Measurements from ENCODE around the gene ZG16. TPM values are rescaled to one million over a fixed set of nuclear protein-coding genes. Genes with fewer than 3 reads are reported as not detected.

Gene ZG16
- total RNA-seq, 2 experiments from 2014 or later: not detected

DNA sequence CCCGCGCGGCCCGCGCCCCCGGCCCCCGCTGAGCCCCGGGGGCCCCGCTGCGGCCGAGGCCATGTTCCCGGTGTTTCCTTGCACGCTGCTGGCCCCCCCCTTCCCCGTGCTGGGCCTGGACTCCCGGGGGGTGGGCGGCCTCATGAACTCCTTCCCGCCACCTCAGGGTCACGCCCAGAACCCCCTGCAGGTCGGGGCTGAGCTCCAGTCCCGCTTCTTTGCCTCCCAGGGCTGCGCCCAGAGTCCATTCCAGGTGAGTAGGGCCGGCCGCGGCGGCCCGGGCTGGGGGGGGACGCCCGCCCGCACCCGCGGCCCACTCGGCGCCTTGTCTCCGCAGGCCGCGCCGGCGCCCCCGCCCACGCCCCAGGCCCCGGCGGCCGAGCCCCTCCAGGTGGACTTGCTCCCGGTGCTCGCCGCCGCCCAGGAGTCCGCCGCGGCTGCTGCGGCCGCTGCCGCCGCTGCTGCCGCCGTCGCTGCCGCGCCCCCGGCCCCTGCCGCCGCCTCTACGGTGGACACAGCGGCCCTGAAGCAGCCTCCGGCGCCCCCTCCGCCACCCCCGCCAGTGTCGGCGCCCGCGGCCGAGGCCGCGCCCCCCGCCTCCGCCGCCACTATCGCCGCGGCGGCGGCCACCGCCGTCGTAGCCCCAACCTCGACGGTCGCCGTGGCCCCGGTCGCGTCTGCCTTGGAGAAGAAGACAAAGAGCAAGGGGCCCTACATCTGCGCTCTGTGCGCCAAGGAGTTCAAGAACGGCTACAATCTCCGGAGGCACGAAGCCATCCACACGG, 28.8 kb downstream of the ZG16 start:
- ChIA-PET POLR2A (interaction anchor here (0.9 to 10.8 kb wide), 22 partner anchors 9 to 379 kb away, joined by 3 to 260 read pairs (median 8); partner anchors contain the start of genes ALDOA, C16orf54, CORO1A and DOC2A), CTCF (interaction anchor here (1.0 to 3.7 kb wide), 8 partner anchors 11 to 246 kb away, joined by 3 to 71 read pairs (median 14); partner anchors contain the start of genes ASPHD1, KIF22, MVP and PAGR1)
- Mint-ChIP-seq H3K27ac (peak overlapping the region; percentile 94), H3K9me3 (no peaks in the 10 kb centered on the region), H3K4me3 (peak overlapping the region; percentile 92), H3K27me3 (peaks cover 4% of the 10 kb centered on the region), H3K4me1 (peaks cover 61% of the 10 kb centered on the region), H3K36me3 (ENCODE audit: low read depth) (peaks cover 60% of the 10 kb centered on the region)
- DNase-seq: peak; percentile 68

DNA sequence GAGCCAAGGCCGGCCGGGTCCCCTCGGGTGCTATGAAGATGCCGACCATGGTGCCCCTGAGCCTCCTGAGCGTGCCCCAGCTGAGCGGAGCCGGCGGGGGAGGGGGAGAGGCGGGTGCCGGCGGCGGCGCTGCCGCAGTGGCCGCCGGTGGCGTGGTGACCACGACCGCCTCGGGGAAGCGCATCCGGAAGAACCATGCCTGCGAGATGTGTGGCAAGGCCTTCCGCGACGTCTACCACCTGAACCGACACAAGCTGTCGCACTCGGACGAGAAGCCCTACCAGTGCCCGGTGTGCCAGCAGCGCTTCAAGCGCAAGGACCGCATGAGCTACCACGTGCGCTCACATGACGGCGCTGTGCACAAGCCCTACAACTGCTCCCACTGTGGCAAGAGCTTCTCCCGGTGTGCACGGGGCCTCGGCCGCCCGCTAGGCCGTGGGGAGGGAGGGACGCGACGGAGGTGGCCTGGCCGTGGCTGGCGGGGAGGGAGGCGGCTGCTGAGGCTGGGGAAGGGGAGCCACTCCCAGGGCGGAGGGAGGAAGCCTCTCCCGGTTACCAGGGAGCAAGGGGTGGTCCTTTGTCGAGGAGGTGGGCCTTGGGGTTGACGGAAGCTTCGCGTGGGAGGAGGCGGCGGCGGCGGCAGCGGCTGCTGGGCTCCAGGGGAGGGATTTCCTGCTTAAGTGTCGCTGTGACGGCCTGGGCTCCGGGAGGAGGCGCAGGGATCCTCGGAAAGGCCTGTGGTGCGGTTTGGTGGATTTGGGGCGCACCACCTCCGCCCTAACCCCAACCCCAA, 29.6 kb downstream of the ZG16 start:
- ChIA-PET POLR2A (interaction anchor here (0.6 to 10.8 kb wide), 31 partner anchors 8 to 886 kb away, joined by 3 to 260 read pairs (median 4); partner anchors contain the start of genes ALDOA, C16orf54, DOC2A and HIRIP3), CTCF (interaction anchor here (0.7 to 3.7 kb wide), 14 partner anchors 11 to 245 kb away, joined by 3 to 71 read pairs (median 4); partner anchors contain the start of genes ASPHD1, KIF22, MVP and PAGR1)
- H3K27ac Mint-ChIP-seq: peak overlapping the region; percentile 94
- peaks cover 8% of the 10 kb centered on the region for H3K27me3 Mint-ChIP-seq
- H3K36me3 Mint-ChIP-seq (ENCODE audit: low read depth): peaks cover 55% of the 10 kb centered on the region
- peak; percentile 93 for DNase-seq
- H3K4me1 Mint-ChIP-seq: peaks cover 67% of the 10 kb centered on the region
- no peaks in the 10 kb centered on the region for H3K9me3 Mint-ChIP-seq
- peak overlapping the region; percentile 92 for H3K4me3 Mint-ChIP-seq

DNA sequence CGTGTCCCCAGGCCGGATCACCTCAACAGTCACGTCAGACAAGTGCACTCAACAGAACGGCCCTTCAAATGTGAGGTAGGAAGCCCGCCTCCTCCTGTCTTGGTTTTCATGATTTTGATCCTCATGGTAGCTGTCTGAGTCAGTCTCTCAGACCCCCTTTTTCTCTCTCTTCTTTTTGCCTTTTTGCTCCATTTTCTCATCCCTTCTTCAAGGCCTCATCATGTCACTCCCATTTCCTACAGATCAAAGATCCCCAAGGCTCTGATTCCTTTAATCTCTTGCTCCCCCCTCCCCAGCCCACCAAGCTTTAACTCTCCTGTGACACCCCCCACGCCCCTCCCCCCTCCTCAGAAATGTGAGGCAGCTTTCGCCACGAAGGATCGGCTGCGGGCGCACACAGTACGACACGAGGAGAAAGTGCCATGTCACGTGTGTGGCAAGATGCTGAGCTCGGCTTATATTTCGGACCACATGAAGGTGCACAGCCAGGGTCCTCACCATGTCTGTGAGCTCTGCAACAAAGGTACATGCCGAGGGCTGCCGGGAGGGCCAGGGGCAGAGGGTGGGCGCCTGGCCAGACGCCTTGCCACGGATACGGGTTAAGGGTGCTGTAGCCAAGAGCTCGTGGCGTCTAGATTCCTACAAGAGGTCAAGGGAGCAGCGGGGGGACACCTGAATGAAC, 30.3 kb downstream of the ZG16 start:
- CTCF ChIA-PET: interaction anchor here (0.7 to 3.7 kb wide), 15 partner anchors 10 to 245 kb away, joined by 3 to 71 read pairs (median 4); partner anchors contain the start of genes ASPHD1, CDIPT, KIF22 and MVP
- peaks cover 11% of the 10 kb centered on the region for H3K27me3 Mint-ChIP-seq
- H3K9me3 Mint-ChIP-seq: no peaks in the 10 kb centered on the region
- peak; percentile 47 for DNase-seq
- peak overlapping the region; percentile 94 for H3K27ac Mint-ChIP-seq
- H3K4me1 Mint-ChIP-seq: peaks cover 65% of the 10 kb centered on the region
- peaks cover 51% of the 10 kb centered on the region for H3K36me3 Mint-ChIP-seq (ENCODE audit: low read depth)
- POLR2A ChIA-PET: interaction anchor here (0.6 to 10.8 kb wide), 29 partner anchors 9 to 885 kb away, joined by 3 to 260 read pairs (median 4); partner anchors contain the start of genes ALDOA, C16orf54, DOC2A and HIRIP3
- H3K4me3 Mint-ChIP-seq: peak overlapping the region; percentile 92

DNA sequence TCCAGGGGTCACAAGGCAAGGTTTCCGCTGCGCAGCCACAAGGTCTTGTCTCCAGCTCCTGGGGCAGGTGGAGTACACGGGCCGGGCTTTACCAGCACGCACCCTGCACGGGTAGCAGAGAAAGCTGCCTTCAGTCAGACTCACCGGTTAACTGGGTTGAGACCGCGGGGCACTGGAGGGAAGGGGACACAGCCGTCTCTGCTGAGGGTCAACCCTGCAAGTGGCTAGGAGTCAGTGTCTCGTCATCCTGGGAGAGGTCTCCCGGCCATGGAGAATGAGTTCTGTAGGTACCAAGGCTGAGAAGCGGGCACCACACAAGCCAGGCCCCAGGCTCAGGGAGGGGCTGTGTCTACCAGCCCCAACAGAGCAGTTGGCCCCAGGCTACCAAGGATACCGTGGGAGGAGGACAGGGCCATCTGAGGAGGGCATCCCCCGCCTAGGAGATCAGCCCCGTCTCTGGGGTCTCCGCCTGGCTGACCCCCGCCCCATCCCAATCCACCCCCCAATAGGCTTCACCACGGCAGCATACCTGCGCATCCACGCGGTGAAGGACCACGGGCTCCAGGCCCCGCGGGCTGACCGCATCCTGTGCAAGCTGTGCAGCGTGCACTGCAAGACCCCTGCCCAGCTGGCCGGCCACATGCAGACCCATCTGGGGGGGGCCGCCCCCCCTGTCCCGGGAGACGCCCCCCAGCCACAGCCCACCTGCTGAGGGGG, 31.1 kb downstream of the ZG16 start:
- H3K9me3 Mint-ChIP-seq: no peaks in the 10 kb centered on the region
- ChIA-PET CTCF (interaction anchor here (0.9 to 3.7 kb wide), 8 partner anchors 9 to 118 kb away, joined by 3 to 71 read pairs (median 14); partner anchors contain the start of genes CDIPT, KIF22, MVP and PAGR1), POLR2A (interaction anchor here (0.7 to 10.8 kb wide), 13 partner anchors 8 to 256 kb away, joined by 3 to 260 read pairs (median 14); partner anchors contain the start of genes ALDOA, HIRIP3, INO80E and KCTD13)
- peak overlapping the region; percentile 92 for H3K4me3 Mint-ChIP-seq
- peaks cover 62% of the 10 kb centered on the region for H3K4me1 Mint-ChIP-seq
- H3K27me3 Mint-ChIP-seq: peaks cover 11% of the 10 kb centered on the region
- DNase-seq: no peak
- H3K36me3 Mint-ChIP-seq (ENCODE audit: low read depth): peaks cover 44% of the 10 kb centered on the region
- peak overlapping the region; percentile 94 for H3K27ac Mint-ChIP-seq

DNA sequence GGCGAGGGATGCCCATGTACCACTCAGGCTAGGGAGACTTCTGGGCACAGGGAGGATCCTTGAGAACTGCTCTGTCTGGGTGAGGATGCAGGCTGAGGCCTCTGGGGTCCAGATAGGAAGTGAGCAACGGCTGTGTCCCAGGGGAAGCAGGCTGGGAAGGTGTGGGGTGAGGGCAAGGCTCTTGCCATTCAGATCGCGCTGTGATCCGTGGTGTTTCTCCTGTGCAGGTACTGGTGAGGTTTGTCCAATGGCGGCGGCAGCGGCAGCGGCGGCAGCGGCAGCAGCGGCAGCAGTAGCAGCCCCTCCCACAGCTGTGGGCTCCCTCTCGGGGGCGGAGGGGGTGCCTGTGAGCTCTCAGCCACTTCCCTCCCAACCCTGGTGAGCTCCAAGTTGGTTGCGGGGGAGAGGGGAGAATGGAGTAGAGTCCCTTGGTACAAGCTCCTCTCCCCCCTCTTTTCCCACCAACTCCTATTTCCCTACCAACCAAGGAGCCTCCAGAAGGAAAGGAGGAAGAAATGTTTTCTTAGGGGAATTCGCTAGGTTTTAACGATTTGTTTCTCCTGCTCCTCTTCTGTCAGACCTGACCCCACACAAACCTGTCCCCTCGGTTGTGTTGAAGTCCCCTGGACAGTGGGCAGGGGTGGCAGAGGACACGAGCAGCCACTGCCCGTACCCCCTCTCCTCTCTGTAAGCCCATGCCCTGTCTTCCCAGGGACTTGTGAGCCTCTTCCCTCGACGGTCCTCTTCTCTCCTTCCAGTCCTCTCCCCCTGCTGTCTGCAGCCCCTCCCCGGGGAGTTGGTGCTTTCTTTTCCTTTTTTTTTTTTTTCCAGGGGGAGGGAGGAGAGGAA, 32.0 kb downstream of the ZG16 start:
- DNase-seq: peak; percentile 55
- CTCF ChIA-PET: no interaction called here
- peaks cover 38% of the 10 kb centered on the region for H3K36me3 Mint-ChIP-seq (ENCODE audit: low read depth)
- H3K27me3 Mint-ChIP-seq: peaks cover 11% of the 10 kb centered on the region
- no peaks in the 10 kb centered on the region for H3K9me3 Mint-ChIP-seq
- peak overlapping the region; percentile 72 for H3K27ac Mint-ChIP-seq
- POLR2A ChIA-PET: interaction anchor here (0.7 to 7.5 kb wide), 3 partner anchors 11 to 109 kb away, joined by 3 to 86 read pairs (median 4); partner anchors contain the start of gene KIF22
- peaks cover 64% of the 10 kb centered on the region for H3K4me1 Mint-ChIP-seq
- peak overlapping the region; percentile 83 for H3K4me3 Mint-ChIP-seq

DNA sequence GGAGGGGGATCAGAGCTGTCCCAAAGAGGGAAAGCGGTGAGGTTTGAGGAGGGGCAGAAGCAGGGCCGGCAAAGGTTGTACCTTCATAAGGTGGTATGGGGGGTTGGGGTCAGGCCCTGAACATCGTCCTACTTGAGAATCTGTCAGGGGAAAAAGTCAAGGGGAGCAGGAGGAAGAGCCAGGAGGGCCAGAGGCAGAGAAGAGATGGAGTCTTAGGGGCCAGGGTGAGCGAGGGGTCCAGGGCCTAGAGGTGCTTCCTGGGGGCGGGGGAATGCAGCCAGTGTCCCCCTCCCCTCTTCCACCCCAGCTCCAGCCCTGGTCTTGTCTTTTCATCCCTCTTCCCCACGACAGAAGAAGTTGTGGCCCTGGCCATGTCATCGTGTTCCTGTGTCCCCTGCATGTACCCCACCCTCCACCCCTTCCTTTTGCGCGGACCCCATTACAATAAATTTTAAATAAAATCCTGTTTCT, 32.7 kb downstream of the ZG16 start:
- Mint-ChIP-seq H3K4me1 (peaks cover 66% of the 10 kb centered on the region), H3K9me3 (no peaks in the 10 kb centered on the region), H3K36me3 (ENCODE audit: low read depth) (peaks cover 36% of the 10 kb centered on the region), H3K27me3 (peaks cover 11% of the 10 kb centered on the region), H3K4me3 (peak overlapping the region; percentile 83), H3K27ac (peak overlapping the region; percentile 66)
- ChIA-PET POLR2A (interaction anchor here (1.0 to 1.8 kb wide), 5 partner anchors 10 to 65 kb away, joined by 3 to 12 read pairs (median 3); partner anchors contain the start of genes C16orf54 and KIF22), CTCF (no interaction called here)
- no peak for DNase-seq

DNA sequence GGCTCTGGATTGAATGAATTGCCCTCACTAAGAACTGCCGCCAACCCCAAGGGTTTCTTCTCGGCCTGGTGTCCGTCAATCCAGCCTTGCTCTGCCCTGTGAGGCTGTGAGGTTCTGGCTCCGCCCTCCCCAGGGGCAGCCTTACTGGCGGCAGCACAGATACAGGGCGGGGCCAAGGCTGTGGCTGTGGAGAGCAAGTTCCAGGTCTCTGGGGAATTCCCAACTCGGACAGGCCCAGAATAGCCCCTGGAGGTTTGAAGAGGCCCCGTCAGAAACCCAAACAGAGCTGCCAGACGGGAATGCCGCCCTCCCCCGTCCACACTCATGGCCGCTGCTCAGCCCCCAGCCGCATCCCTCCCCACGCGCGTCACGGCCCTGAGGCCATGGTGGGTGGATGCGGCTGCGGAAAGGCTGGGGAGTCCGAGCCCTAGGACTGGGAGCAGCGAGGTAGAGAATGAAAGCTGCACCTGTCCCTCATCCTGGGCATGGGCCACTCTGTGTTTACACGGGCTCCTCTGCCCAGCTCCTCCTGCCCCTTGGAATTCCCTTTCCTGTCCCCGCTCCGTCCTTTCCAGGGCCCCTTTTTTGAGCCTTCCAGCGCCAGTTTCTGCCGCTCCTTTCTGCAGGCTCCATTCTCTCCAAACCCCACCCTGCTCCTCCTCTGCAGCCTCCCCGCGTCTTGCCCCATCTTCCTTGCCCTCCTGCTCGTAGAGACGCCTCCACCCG, 33.3 kb downstream of the ZG16 start:
- peaks cover 68% of the 10 kb centered on the region for H3K4me1 Mint-ChIP-seq
- peak; percentile 78 for DNase-seq
- peak overlapping the region; percentile 83 for H3K4me3 Mint-ChIP-seq
- peaks cover 39% of the 10 kb centered on the region for H3K36me3 Mint-ChIP-seq (ENCODE audit: low read depth)
- peak overlapping the region; percentile 66 for H3K27ac Mint-ChIP-seq
- H3K9me3 Mint-ChIP-seq: no peaks in the 10 kb centered on the region
- CTCF ChIA-PET: interaction anchor here (1.2 kb wide), 1 partner anchor 112 kb away, joined by 3 read pairs; no protein-coding TSS in a partner anchor
- H3K27me3 Mint-ChIP-seq: peaks cover 11% of the 10 kb centered on the region
- POLR2A ChIA-PET: interaction anchor here (0.7 to 1.8 kb wide), 8 partner anchors 10 to 254 kb away, joined by 3 to 12 read pairs (median 3); partner anchors contain the start of genes ALDOA, C16orf54 and KIF22

DNA sequence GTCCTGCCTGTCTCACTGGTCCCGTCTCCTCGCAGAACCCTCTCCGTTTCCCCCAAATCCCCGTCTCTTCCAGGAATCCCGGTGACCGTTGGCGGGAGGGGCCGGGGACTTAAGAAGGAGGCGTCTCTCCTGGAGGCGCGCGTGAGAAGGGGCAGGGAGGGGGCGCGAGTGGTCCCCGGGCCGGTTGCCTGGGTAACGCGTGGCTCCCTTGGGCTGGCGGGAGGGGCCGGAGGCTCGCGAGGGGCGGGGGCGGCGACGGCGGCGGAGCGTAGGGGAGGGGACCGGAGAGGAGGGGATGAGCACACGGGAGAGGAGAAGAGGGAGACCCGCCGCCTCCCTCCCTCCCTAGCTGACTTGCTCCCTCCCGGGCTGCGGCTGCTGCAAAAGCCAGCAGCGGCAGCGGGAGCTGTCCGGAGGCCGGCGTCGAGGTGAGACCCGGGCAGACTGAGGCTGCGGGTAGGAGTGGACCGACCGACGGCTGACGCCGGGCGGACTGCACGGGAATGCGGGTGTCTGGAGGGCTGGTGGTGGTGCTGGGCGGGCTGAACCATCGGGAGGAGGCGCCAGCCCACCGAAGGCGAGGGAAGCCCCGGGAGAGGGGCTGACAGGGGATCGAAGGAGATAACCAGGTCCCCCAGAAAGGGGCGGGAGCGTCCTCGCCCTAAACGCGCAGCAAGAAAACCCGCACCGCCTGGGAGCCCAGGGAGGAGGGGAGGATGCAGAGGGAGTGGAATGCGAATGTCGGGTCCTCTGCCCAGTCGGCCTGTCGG, 34.0 kb downstream of the ZG16 start, which contains the start of gene PRRT2:
Gene PRRT2 (plus strand): TSS at position 298 of the 770 bp plus-strand sequence. CDS start 862 bp downstream, outside the sequence.
- H3K4me3 Mint-ChIP-seq: peak within 1 kb of the TSS; percentile 83
- peaks cover 44% of the 10 kb centered on the region for H3K36me3 Mint-ChIP-seq (ENCODE audit: low read depth)
- ChIA-PET POLR2A (interaction anchor here (0.7 to 10.3 kb wide), 9 partner anchors 7 to 253 kb away, joined by 3 to 206 read pairs (median 3); partner anchors contain the start of genes ALDOA, C16orf54, KIF22 and MAZ), CTCF (interaction anchor here (1.2 kb wide), 1 partner anchor 113 kb away, joined by 3 read pairs; no protein-coding TSS in a partner anchor)
- peaks cover 72% of the 10 kb centered on the region for H3K4me1 Mint-ChIP-seq
- peak; percentile 49 for DNase-seq
- H3K27me3 Mint-ChIP-seq: peaks cover 11% of the 10 kb centered on the region
- no peaks in the 10 kb centered on the region for H3K9me3 Mint-ChIP-seq
- peak within 1 kb of the TSS; percentile 66 for H3K27ac Mint-ChIP-seq

DNA sequence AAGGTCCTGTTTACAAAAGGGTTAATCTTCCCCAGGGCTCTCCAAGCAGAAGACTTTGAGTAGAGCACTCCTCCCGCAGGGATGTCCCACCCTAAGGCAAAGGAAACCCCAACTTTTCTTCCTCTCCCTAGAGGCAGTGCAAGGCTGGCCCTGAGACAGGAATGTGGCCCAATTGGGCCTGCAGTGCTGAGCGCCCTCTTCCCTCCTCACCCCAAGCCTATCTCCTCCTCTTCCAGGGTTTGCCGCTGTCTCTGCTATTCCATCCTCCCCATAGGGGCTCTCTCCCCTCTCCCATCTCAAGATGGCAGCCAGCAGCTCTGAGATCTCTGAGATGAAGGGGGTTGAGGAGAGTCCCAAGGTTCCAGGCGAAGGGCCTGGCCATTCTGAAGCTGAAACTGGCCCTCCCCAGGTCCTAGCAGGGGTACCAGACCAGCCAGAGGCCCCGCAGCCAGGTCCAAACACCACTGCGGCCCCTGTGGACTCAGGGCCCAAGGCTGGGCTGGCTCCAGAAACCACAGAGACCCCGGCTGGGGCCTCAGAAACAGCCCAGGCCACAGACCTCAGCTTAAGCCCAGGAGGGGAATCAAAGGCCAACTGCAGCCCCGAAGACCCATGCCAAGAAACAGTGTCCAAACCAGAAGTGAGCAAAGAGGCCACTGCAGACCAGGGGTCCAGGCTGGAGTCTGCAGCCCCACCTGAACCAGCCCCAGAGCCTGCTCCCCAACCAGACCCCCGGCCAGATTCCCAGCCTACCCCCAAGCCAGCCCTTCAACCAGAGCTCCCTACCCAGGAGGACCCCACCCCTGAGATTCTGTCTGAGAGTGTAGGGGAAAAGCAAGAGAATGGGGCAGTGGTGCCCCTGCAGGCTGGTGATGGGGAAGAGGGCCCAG, 34.9 kb downstream of the ZG16 start:
- DNase-seq: no peak
- peaks cover 11% of the 10 kb centered on the region for H3K27me3 Mint-ChIP-seq
- ChIA-PET CTCF (interaction anchor here (0.6 to 1.2 kb wide), 3 partner anchors 13 to 114 kb away, joined by 3 to 6 read pairs (median 4); no protein-coding TSS in a partner anchor), POLR2A (interaction anchor here (1.6 to 10.3 kb wide), 3 partner anchors 8 to 112 kb away, joined by 5 to 206 read pairs (median 12); partner anchors contain the start of genes KIF22 and MAZ)
- no peaks in the 10 kb centered on the region for H3K9me3 Mint-ChIP-seq
- H3K36me3 Mint-ChIP-seq (ENCODE audit: low read depth): peaks cover 41% of the 10 kb centered on the region
- peaks cover 74% of the 10 kb centered on the region for H3K4me1 Mint-ChIP-seq
- no peak overlapping the region for H3K27ac Mint-ChIP-seq
- peak overlapping the region; percentile 24 for H3K4me3 Mint-ChIP-seq

All from activated CD4-positive, alpha-beta memory T cell treated with anti-CD3 and anti-CD28 coated beads, Interleukin-2, amount 10 ng/mL, durations not matched to agents 7 days and 5 days (primary cell).